ENCODE data around the gene BOC.

BOC gene

GRCh38 chr3:113223475-113224281 is 12.3 kb downstream of the BOC start:
- no peak overlapping the region for H3K4me3 ChIP-seq (ENCODE audit: low read depth, low read length)

DNA sequence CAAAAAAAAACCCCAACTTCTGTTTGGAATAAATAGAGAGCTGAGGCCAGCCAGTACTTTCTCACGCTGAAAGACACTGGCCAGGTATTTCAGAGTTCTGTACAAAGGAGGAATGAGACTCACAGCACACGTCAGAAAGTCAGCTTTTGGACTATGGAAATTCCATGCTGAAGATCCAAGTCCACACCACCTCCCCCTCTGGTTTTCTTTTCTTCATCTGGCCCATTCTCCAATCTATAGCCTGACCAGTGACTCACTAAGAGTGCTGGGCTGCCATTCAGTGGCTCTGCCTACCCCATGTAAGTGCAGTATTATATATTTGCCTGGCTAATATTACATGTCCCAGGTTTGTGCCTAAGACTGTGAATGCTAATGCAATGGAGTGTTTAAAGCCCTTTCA is 13.9 kb downstream of the BOC start:
- no peak overlapping the region for H3K4me3 ChIP-seq (ENCODE audit: low read depth, low read length)

DNA sequence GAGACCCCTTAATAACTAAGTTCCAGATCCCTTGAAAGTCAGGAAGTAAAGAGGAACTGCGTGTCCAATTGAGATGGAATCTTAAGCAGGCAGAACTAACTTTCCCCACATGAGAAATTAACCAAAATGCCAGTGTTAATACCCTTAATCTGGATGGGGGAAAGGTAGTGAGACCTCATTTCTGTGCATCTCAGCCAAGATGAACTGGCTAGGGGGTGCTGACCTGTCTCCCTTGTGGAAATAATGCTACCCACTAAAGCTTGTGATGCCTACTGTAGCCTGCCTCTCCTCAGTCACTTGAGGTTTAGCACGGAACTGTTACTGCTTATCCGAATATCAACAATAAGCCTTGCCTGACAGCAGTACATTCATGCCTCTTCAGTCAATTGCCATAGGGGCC is 15.1 kb downstream of the BOC start:
- H3K4me3 ChIP-seq (ENCODE audit: low read depth, low read length) = no peak overlapping the region

- H3K4me3 ChIP-seq (ENCODE audit: low read depth, low read length) = no peak overlapping the region
Observed at GRCh38 chr3:113227146-113227545, 15.8 kb downstream of the BOC start.

DNA sequence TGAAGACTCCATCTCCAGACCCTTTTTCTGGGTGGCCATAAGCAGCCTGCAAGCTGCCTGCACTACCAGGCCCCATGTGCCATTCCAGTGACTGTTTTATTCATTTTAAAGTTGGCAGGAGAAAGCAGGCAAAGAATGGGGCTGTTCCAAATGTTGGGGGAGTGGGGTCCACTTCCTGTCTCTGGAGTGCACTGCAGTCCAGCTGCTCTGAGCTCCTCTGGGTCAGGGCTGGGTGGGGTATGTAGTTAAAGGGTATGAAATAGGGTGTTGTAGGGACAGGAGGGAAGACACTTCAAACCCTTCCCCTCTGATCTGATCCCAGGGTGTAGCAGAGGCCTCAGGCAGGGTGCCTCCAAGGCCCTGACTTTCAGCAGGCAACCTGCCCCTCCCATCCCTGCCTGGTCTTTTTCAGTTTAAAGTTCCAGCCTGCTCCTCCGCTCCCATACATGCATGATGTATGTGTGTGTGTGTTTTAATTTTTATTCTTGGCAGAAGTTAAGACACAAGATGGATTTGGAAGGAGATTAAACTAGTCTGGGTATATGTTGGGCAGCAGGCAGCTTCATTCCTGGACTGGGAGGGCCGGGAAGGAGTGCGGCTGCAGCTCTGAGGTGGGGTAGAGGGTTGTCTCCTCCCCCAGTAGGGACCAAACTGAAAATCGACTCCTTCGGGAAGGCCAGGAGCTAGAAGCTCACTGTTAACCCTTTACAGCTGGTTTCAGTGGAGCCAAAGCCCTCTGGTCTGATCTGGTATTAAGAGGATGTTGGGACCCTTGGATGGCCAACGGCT is 17.3 kb downstream of the BOC start:
- H3K4me3 ChIP-seq (ENCODE audit: low read depth, low read length) = no peak overlapping the region

DNA sequence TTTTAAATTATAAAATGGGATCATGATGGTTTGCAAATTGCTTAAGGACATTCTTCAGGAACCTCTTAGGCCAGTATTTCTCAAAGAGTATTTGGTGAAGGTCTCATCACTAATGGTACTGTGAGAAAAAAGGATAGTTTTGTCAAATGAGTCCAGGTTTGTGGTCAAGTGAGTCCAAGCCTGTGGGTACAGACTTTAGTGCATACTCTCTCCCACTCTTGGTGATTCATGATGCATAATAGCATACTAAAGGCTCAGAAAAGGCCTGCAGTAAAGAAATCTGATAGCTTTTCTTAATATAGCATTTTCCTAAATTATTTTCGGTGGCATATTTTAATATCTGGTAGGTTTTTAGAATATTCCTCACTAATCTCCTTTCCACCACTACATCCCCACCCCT is 20.0 kb downstream of the BOC start:
- no peak overlapping the region for H3K4me3 ChIP-seq (ENCODE audit: low read depth, low read length)

- H3K4me3 ChIP-seq (ENCODE audit: low read depth, low read length) = no peak overlapping the region
Observed at GRCh38 chr3:113231827-113232253, 20.5 kb downstream of the BOC start.

DNA sequence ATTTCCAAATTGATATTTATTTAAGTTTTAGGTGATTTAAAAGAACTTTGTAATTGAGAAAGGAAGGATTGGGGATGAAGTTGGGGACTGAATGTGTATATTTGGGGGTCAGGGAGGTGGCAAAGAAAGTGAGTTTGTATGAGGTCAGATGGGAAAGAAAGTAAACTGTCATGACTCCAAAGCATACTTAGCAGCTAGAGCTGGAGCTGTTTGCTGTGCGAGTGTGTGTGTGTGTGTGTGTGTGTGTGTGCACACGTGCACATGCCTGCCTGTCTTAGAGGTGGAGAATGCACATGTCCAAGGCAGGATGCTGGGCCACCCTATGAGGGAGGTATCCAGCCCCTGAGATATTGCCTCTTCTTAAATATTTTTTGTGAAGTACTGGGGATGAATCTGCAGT is 21.0 kb downstream of the BOC start:
- H3K4me3 ChIP-seq (ENCODE audit: low read depth, low read length) = no peak overlapping the region

DNA sequence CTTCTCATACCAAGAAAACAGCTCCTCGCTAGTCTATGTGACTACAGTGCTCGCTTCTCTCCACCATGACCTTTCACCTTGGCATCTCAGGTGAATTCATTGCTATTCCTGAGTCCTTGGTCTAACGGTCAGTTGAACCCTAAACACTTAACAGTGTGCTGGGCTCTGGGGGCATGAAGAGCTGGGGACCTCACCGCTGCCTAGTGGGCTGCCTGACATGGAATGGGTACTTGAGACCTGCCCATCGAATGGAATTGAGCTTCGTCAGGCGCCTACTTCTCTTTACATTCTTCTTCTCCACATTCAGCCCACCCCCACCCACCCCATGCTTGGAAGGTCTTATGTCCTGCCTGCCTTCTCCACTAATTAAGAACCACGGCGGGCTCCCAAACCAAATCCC is 22.1 kb downstream of the BOC start:
- H3K4me3 ChIP-seq (ENCODE audit: low read depth, low read length) = no peak overlapping the region

GRCh38 chr3:113234028-113234427 is 22.7 kb downstream of the BOC start:
- H3K4me3 ChIP-seq (ENCODE audit: low read depth, low read length) = no peak overlapping the region

- H3K4me3 ChIP-seq (ENCODE audit: low read depth, low read length) = no peak overlapping the region
Observed at GRCh38 chr3:113234688-113235260, 23.4 kb downstream of the BOC start.

- no peak overlapping the region for H3K4me3 ChIP-seq (ENCODE audit: low read depth, low read length)
Observed at GRCh38 chr3:113238503-113238902, 27.1 kb downstream of the BOC start.

- H3K4me3 ChIP-seq (ENCODE audit: low read depth, low read length) = no peak overlapping the region
Observed at GRCh38 chr3:113240841-113241240, 29.5 kb downstream of the BOC start.

DNA sequence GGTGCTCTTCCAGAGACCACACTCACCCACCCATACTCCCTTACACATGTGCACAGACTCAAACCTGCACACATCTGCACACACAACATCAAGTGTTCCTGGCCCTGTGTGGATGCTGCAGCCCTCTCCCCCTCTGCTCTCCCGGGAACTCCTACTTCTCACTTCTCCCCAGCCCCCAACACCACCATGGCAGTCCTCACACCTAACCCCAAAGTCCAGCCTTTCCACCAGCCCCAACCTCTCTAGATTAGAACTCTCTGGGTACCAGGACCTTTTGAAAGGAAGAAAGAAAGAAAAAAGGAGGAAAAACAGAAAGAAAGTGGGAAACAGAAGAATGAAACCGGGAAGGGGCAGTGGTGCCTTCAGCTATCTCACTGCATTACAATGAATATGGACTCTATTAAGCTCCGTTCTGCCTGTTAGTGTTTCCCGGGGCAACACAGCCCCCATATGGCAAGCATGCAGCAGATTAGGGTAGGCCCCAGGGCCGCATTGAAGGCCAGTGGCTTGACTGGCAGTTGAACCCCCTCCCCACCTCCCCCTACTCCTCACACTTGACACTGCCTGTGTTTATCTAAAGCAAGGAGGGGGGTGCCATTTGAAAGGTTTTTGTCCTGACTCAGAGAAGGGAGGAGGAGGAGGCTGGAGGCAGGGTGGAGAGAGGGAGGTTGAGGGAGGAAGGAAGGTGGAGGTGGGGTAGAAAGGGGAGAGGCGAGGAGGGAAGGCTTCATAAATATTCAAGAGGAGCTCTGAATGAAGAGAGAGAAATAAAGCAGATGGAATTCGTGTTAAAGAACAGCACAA is 30.1 kb downstream of the BOC start:
- no peak overlapping the region for H3K4me3 ChIP-seq (ENCODE audit: low read depth, low read length)

DNA sequence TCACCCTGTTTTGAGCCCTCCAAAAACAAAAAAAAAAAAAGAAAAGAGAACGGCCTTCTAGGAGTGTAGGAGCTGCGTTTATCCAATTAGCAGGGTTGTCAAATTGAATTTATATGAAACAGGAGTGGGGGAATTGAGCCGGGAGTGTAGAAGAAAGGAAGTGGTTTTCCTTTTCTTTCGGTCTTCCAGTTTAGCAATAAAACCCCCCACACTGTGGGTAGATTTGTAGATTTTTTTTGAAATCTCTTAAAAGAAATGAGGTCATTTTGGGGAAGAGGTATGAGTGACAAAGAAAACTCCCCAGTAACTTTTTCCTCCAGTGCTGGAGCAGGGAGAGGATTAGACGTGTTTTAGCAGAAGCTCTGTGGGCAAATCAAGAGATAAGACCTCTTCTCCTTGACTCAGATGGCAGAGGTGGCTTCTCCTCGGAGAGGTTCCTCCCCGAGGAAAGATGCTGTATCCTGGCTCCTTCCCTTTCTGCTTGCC is 30.8 kb downstream of the BOC start:
- H3K4me3 ChIP-seq (ENCODE audit: low read depth, low read length) = no peak overlapping the region

DNA sequence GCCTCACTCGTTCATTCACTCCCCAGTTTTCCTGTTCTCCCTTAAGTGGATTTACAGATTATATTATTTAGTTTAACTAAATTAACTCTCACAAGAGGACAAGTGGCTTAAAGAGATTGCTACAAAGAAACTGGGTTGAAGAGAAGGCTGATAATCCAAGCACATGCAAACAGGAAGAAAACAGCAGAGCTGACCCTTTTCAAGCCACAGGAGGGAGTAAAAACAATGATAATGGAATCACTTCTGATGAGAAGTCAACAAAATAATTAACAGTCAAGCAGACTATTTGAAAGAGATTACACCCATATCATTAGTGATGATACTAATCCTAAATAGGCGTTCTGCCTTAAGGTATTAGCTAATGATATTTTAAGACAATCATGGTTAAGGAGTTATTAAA is 31.7 kb downstream of the BOC start:
- no peak overlapping the region for H3K4me3 ChIP-seq (ENCODE audit: low read depth, low read length)

GRCh38 chr3:113243846-113244245 is 32.5 kb downstream of the BOC start:
- H3K4me3 ChIP-seq (ENCODE audit: low read depth, low read length) = no peak overlapping the region

DNA sequence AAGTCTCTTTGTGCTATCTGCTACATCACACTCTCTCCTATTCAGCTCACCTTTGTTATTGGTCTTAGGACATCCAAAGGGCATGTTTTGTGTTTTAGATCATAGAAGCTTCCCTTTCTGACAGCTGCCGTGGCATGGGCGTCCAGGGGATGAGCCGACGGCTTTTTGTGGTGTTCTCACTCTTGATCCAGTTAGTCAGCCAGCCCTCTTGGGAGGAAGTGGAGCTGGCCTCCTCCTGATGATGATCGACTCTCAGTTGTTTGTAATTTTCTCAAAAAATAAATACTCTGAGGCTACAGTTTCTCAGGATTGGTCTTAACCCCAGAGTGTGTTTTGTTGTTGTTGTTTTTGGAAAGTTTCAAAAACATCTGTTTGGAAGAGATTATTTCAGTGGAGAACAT is 34.4 kb downstream of the BOC start:
- H3K4me3 ChIP-seq (ENCODE audit: low read depth, low read length) = no peak overlapping the region

- H3K4me3 ChIP-seq (ENCODE audit: low read depth, low read length) = no peak overlapping the region
Observed at GRCh38 chr3:113247068-113247467, 35.7 kb downstream of the BOC start.

DNA sequence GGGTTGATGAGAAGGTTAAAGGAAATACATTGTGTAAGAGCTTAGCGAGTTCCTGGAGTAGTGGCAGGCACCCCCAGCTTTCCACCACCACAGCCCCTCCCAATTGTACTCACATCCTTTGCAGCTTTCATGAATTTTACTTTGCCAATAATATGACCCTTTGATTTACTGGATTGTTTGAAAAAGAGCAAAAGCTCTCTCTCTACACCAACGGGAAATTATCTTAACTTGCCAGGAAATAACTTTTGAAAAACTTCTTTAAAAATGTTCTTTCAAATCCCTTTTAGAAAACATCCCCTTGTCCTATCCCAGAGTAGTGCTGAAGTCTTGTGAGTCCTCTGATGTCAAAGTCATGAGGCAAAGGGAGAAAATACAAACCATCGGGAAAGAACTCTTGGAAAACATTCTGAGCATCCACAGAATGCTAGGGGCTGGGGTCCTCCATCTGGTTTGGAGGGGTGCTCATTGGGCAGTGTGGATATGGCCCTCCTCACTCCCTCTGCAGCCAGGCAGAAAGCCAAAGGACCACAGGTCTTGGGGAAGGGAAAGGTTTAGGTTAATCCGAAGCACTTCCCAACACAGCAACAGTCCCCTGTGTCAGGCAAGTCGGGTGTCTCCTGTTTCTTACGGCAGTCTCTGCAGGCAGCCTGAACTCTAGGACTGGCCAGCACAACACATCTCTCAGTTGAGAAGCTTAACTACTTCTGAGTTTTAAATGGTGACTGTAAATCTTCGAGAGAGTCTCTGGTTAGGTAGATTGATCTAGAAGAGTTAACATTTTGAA is 36.5 kb downstream of the BOC start:
- H3K4me3 ChIP-seq (ENCODE audit: low read depth, low read length) = no peak overlapping the region

Measured in iPS-11a (cell line).